Ovary (tissue), 9 donors: Measurements from ENCODE around the gene ALPG. TPM values are rescaled to one million over a fixed set of nuclear protein-coding genes. Genes with fewer than 3 reads are reported as not detected.
"Not testable (repeated sequence)": the region's sequence is repeated elsewhere in the genome, so short reads cannot be mapped to it uniquely, and the experiment has no call there.

Experiments
- DNase-seq, 5 donors: peaks; one replicate each; pipeline ENCODE4 v3.0.0-alpha.2; 2019 to 2020
- H3K27ac ChIP-seq, 2 donors: fragments of 200-600 bp; one replicate each; pipeline versions ENCODE4 v1.5.1 to v1.8.0; 2019 to 2022
- H3K27me3 ChIP-seq: fragments of 200-600 bp; one replicate; pipeline ENCODE4 v1.8.0; 2022
- H3K36me3 ChIP-seq: fragments of 200-600 bp; sonication (generic); one replicate; pipeline ENCODE4 v1.5.1; 2019
- H3K4me1 ChIP-seq: one replicate; pipeline ENCODE4 v1.8.1; 2013; ENCODE audit warnings: mild to moderate bottlenecking, moderate library complexity; ENCODE audit not compliant: insufficient read depth
- H3K4me3 ChIP-seq: fragments of 200-600 bp; sonication (generic); one replicate; pipeline ENCODE4 v1.5.1; 2017
- H3K9me3 ChIP-seq, 2 donors: fragments of 200-600 bp in 1 of 2; sonication (generic) in 1 of 2; one replicate each; pipeline versions ENCODE4 v1.5.1 to v1.8.1; 2013 to 2019; ENCODE audit warnings: mild to moderate bottlenecking in 1 of 2, moderate library complexity in 1 of 2
- EP300 ChIP-seq: sonication (generic); formaldehyde crosslinking; IDR thresholded peaks from one replicate; pipeline ENCODE4 v1.6.1; 2017; ENCODE audit warnings: antibody characterized with exemption
- POLR2A ChIP-seq: fragments of 450-650 bp; IDR thresholded peaks from one replicate; pipeline ENCODE4 v1.6.1; 2017; ENCODE audit warnings: antibody characterized with exemption, mild to moderate bottlenecking, moderate library complexity
- WGBS, 3 donors: extraction: QIAGEN DNeasy Blood & Tissue Kit in 1 of 3; methylation state at CpG; one replicate each; pipeline versions ENCODE4 v1.1.5 to v1.1.7; 2013 to 2017; 5-methylcytosine and 5-hydroxymethylcytosine counted together
- intact Hi-C, 4 donors: fragments of 100-400 bp; cut with DNase I; formaldehyde crosslinking; loops; one replicate each; pipeline versions ENCODE4 v1.11.0 to v1.15.1; 2022 to 2023
- polyA plus RNA-seq, 2 donors: library from polyadenylated mRNA; stranded (reverse); fragments of 200-250 nt in 1 of 2; fragments of 350-450 nt in 1 of 2; fragmentation: Illumina TruSeq in 1 of 2; extraction: RNeasy Lipid Tissue Mini Kit (QIAGEN cat#74804) in 1 of 2; gene quantifications; one replicate each; pipeline ENCODE4 v1.2.3, GENCODE V29; 2013 to 2014
- total RNA-seq, 7 donors: library from RNA; depleted of rRNA in 2 of 7; stranded (reverse); fragments of >200 nt in 2 of 7; fragmentation: NEBNext Ultra II Directional in 3 of 7; extraction: Animal tissue kit (Norgen Biotek cat#: 25700) in 3 of 7; gene quantifications; one replicate each; pipeline versions ENCODE4 v1.1.0 to v1.2.4, GENCODE V29; 2016 to 2023
- TF ChIP-seq, protein P1 (sequence below), 3 donors: fragments of 450-650 bp in 2 of 3; fragments of 200-600 bp in 1 of 3; IDR thresholded peaks; one replicate each; pipeline versions ENCODE4 v1.5.1 to v1.8.0; 2016 to 2022; ENCODE audit warnings: antibody characterized with exemption in 3 of 3, mild to moderate bottlenecking in 1 of 3
- donor health status: DM: no; HTN: no; CAD: no; lungs with moderate emphysema.
- donor health status: DM: no; HTN: no; CAD: no.
- donor health status: Bipolar disorder and iron deficiency.
- donor health status: DM: yes; HTN: yes; CAD: no.
- donor health status: DM: no; HTN: no; CAD: no.
- donor health status: DM: yes; HTN: yes; CAD: no.

Gene ALPG
- total and polyA plus RNA-seq, 9 donors = 0.02 to 0.36 (median 0.11) TPM; not detected in 6

DNA sequence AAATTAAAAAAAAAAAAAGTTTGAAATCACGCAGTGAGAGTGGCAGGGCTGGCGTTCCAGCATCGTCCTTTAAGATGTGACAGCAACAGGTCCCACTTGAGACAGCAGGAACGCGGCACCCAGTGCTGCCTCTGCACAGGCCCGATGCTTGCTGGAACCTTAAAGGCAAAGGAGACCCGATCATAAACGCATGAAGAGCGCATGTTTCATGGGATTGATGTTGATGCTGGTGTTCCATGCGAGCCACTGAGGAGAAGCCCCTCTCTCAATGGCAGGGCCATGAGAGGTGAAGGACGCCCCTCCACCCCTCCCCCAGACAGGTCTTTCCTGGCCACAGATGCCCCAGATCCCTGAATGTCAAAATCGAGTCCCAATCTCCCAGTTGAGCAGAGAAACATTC lies 31.4 kb downstream of the ALPG start:
- no peak overlapping the region for H3K4me3 ChIP-seq
- no peak overlapping the region for H3K27ac ChIP-seq
- H3K9me3 ChIP-seq = no peaks in the 10 kb centered on the region
- H3K27me3 ChIP-seq = no peaks in the 10 kb centered on the region
- H3K4me1 ChIP-seq = peaks cover 3% of the 10 kb centered on the region
- 86 to 91% (median 89%) methylated on average over 12 of the region's 12 CpGs for WGBS, 3 donors
- H3K36me3 ChIP-seq = no peaks in the 10 kb centered on the region
- peak in 1 of 5 donors; percentile 8 for DNase-seq
- no peak for TF ChIP-seq EP300
- no peak for TF ChIP-seq POLR2A
- TF ChIP-seq, protein P1, sequence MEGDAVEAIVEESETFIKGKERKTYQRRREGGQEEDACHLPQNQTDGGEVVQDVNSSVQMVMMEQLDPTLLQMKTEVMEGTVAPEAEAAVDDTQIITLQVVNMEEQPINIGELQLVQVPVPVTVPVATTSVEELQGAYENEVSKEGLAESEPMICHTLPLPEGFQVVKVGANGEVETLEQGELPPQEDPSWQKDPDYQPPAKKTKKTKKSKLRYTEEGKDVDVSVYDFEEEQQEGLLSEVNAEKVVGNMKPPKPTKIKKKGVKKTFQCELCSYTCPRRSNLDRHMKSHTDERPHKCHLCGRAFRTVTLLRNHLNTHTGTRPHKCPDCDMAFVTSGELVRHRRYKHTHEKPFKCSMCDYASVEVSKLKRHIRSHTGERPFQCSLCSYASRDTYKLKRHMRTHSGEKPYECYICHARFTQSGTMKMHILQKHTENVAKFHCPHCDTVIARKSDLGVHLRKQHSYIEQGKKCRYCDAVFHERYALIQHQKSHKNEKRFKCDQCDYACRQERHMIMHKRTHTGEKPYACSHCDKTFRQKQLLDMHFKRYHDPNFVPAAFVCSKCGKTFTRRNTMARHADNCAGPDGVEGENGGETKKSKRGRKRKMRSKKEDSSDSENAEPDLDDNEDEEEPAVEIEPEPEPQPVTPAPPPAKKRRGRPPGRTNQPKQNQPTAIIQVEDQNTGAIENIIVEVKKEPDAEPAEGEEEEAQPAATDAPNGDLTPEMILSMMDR (IDR thresholded peaks at IDR 0.05) = no peak
- intact Hi-C loops = loop anchor here in 3 of 4 donors (5.0 to 10.0 kb wide), 3 partner anchors 113 to 531 kb away; partner anchors contain the start of gene NPPC (in 1 of the 3)

DNA sequence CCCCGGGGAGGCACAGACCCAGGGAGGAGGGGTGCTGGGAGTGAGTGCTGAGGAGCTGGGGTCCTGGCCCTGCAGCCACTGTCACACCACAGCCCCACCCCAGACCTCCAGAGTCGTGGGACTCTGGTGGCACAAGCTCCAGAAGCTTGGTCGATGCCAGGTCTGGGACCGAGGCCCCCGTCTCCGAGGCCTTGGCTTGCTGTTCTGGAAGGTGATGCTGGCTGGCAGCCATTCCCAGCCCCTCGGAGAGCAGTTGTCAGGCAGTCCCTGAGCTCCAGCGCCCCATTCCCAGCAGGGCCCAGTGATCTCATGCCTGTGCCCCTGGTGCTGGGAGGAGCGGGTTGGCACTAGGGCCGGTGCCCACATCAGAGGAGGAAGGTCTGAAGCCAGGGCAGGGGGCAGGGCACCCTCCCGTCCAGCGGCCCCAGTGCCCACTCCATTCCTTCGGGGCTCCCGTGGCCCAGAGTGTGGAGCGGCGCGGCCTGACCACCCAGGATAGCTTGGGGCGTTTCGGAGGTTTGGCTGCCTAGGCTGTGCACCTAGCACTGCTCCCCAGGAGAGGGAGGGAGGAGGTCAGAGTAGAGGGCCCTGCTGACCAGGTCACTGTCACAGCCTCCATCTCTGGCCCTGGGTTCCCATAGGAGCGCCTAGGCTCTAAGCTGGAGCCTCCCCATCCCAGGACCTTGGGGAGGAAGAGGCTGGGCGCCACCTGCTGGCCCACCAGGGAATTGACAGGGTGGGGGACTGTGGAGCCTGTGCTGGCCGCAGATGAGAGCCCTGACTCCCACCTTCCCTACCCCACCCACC lies 32.5 kb downstream of the ALPG start:
- peaks cover 3% of the 10 kb centered on the region for H3K4me1 ChIP-seq
- WGBS, 3 donors = 71 to 81% (median 75%) methylated on average over 20 to 22 of the region's 22 CpGs
- TF ChIP-seq, protein P1 (IDR thresholded peaks at IDR 0.05) = peak in 2 of 3 donors; percentile 25 to 50
- TF ChIP-seq EP300 = no peak
- intact Hi-C loops = loop anchor here in 3 of 4 donors (5.0 to 10.0 kb wide), 3 partner anchors 114 to 532 kb away; partner anchors contain the start of gene NPPC (in 1 of the 3)
- H3K9me3 ChIP-seq = no peaks in the 10 kb centered on the region
- H3K27ac ChIP-seq = no peak overlapping the region
- H3K4me3 ChIP-seq = no peak overlapping the region
- H3K27me3 ChIP-seq = no peaks in the 10 kb centered on the region
- peak in 2 of 5 donors; percentile 41 to 57 for DNase-seq
- H3K36me3 ChIP-seq = no peaks in the 10 kb centered on the region

DNA sequence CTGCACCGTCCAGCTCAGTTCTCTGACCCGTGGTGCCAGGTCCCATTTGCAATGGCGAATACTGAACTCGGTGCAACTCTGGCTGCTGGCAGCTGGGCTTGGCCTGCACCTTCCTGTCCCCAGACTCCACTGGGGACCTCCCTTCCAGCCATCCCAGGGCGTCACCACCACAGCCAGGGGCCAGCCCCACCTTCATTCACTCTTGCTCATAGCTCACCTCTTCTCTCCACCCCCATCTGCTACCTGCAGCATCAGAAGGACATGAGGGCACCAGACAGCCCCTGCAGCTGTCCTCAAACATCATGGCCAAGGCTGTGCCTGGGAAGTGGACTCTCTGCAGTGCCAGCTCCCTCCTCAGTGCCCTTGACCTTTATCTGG lies 33.1 kb downstream of the ALPG start:
- intact Hi-C loops = loop anchor here in 3 of 4 donors (5.0 to 10.0 kb wide), 4 partner anchors 112 to 532 kb away; partner anchors contain the start of gene NPPC (in 1 of the 3)
- no peak overlapping the region for H3K4me3 ChIP-seq
- peaks cover 3% of the 10 kb centered on the region for H3K4me1 ChIP-seq
- H3K9me3 ChIP-seq = no peaks in the 10 kb centered on the region
- TF ChIP-seq EP300 (no peak), POLR2A (no peak)
- TF ChIP-seq, protein P1 (IDR thresholded peaks at IDR 0.05) = no peak
- 20 to 36% (median 31%) methylated on average over 2 to 5 of the region's 5 CpGs for WGBS, 3 donors
- H3K36me3 ChIP-seq = no peaks in the 10 kb centered on the region
- peak in 2 of 5 donors; percentile 21 to 33 for DNase-seq
- no peak overlapping the region for H3K27ac ChIP-seq
- H3K27me3 ChIP-seq = no peaks in the 10 kb centered on the region

DNA sequence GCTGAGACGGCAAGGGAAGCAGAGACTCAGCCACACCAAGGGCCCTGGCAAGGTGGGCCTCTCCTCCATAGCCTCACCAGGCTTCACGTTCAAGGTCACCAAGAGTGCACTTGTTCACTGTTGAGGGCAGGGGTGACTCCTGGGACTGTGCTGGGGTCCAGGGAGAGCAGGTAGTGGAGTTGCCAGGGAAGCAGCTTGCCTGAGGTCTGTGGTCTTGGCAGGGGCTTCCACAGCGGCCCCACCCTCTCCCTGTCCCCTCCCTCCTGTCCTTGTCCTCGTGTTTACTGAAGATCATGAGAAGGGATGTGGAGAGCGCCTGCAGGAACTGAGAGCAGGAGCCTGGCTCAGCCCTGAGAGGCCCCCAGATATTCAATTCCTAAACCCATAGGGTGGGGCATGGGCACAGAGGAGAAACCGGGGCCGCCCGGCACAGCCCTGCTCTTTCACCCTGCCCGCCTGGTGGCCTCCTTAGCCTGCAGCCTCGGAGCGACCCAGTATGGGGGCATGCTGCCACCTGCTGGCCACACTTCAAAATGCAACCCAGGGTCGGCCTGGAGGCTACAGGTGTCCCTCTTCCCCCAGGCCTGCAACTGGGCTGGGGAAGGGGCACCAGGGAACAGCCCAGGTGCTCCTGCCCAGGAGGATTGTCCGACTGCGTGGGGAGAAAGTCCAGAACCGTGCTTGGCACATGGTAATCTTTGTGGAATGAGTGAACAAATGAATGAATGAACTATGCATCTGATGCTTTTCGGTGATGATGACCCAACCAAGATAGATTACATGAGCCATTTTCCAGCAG lies 33.8 kb downstream of the ALPG start:
- 16 to 20% (median 20%) methylated on average over 15 to 16 of the region's 16 CpGs for WGBS, 3 donors
- not testable (repeated sequence) for H3K4me1 ChIP-seq, H3K9me3 ChIP-seq, H3K36me3 ChIP-seq, H3K4me3 ChIP-seq, H3K27ac ChIP-seq, H3K27me3 ChIP-seq
- peak; percentile 72 to 91 (median 87) for DNase-seq
- intact Hi-C loops = loop anchor here in 1 of 4 donors (5.0 kb wide), 1 partner anchor 113 kb away; no protein-coding TSS in a partner anchor
- TF ChIP-seq, protein P1 (IDR thresholded peaks at IDR 0.05) = peak; percentile 84 to 93 (median 90)
